Naive thymus-derived CD4-positive, alpha-beta T cell (primary cell): Measurements from ENCODE around the gene RPL22. TPM values are rescaled to one million over a fixed set of nuclear protein-coding genes. Genes with fewer than 3 reads are reported as not detected.
A peak's percentile ranks its signal among the peaks of the same experiment; 100 is the strongest.

Experiments used
- ATAC-seq: fragments of 150-1000 bp; cut with Tn5 transposase; 2 replicates; pipeline ENCODE4 v1.10.0; 2021; ENCODE audit warnings: mild to moderate bottlenecking, moderate library complexity
- CTCF ChIA-PET: fragments of 350-600 bp; sonication (Branson Sonifier 250); formaldehyde crosslinking; loops from one replicate; lab custom pipeline; 2021; ENCODE audit warnings: antibody characterized with exemption; lab: Charles Lee
- POLR2A ChIA-PET: fragments of 350-600 bp; sonication (Branson Sonifier 250); formaldehyde crosslinking; loops from one replicate; lab custom pipeline; 2021; ENCODE audit warnings: antibody characterized with exemption, inconsistent platforms; lab: Charles Lee
- DNase-seq, 9 donors: peaks; one replicate each; pipeline versions ENCODE4 v3.0.0 to v3.0.0-alpha.2; 2020 to 2022; ENCODE audit warnings: mixed read lengths in 1 of 9
- H3K27ac ChIP-seq: one replicate; pipeline ENCODE4 v1.7.0; 2013; ENCODE audit warnings: mild to moderate bottlenecking, low read depth, low read length, moderate library complexity
- H3K27me3 ChIP-seq, 2 donors: one replicate each; pipeline ENCODE4 v1.7.0; 2013; ENCODE audit warnings: low read length in 2 of 2, mild to moderate bottlenecking in 2 of 2, moderate library complexity in 2 of 2; ENCODE audit not compliant: control insufficient read depth in 2 of 2, insufficient read depth in 2 of 2
- H3K36me3 ChIP-seq, 3 experiments: 1 replicate in 2 of 3; 2 replicates in 1 of 3; pipeline ENCODE4 v1.7.0; 2013; ENCODE audit warnings: low read length in 3 of 3, mild to moderate bottlenecking in 3 of 3, moderate library complexity in 1 of 3; ENCODE audit not compliant: insufficient read depth in 3 of 3, control insufficient read depth in 2 of 3
- H3K4me1 ChIP-seq, 2 donors: one replicate each; pipeline ENCODE4 v1.7.0; 2013; ENCODE audit warnings: low read length in 2 of 2, mild to moderate bottlenecking in 2 of 2, moderate library complexity in 1 of 2; ENCODE audit not compliant: control insufficient read depth in 2 of 2, insufficient read depth in 2 of 2
- H3K4me3 ChIP-seq: 2 replicates; pipeline ENCODE4 v1.7.0; 2013; ENCODE audit warnings: mild to moderate bottlenecking, low read length
- H3K9me3 ChIP-seq, 3 experiments: 1 replicate in 2 of 3; 2 replicates in 1 of 3; pipeline ENCODE4 v1.7.0; 2013; ENCODE audit warnings: low read length in 3 of 3; ENCODE audit not compliant: control insufficient read depth in 2 of 3
- H3K27ac Mint-ChIP-seq, 9 donors: one replicate each; pipeline ENCODE4 v1.8.0; 2020 to 2022; ENCODE audit warnings: mixed read lengths in 9 of 9, mild to moderate bottlenecking in 8 of 9, moderate library complexity in 5 of 9, inconsistent platforms in 2 of 9
- H3K27me3 Mint-ChIP-seq, 5 donors: one replicate each; pipeline ENCODE4 v1.8.0; 2021 to 2022; ENCODE audit warnings: mixed read lengths in 5 of 5, mild to moderate bottlenecking in 1 of 5
- H3K36me3 Mint-ChIP-seq, 5 donors: one replicate each; pipeline ENCODE4 v1.8.0; 2020 to 2022; ENCODE audit warnings: mixed read lengths in 5 of 5, mild to moderate bottlenecking in 3 of 5, inconsistent platforms in 1 of 5
- H3K4me1 Mint-ChIP-seq, 7 donors: one replicate each; pipeline ENCODE4 v1.8.0; 2020 to 2022; ENCODE audit warnings: mixed read lengths in 7 of 7, mild to moderate bottlenecking in 3 of 7, inconsistent platforms in 1 of 7
- H3K4me3 Mint-ChIP-seq, 10 donors: one replicate each; pipeline ENCODE4 v1.8.0; 2020 to 2022; ENCODE audit warnings: mild to moderate bottlenecking in 10 of 10, mixed read lengths in 10 of 10, moderate library complexity in 6 of 10, inconsistent platforms in 2 of 10
- H3K9me3 Mint-ChIP-seq, 11 donors: one replicate each; pipeline ENCODE4 v1.8.0; 2020 to 2022; ENCODE audit warnings: mixed read lengths in 11 of 11, mild to moderate bottlenecking in 4 of 11, inconsistent platforms in 1 of 11, moderate library complexity in 1 of 11
- intact Hi-C, 2 donors: fragments of 100-400 bp; cut with micrococcal nuclease; formaldehyde crosslinking; loops; one replicate each; pipeline ENCODE4 v1.15.1; 2023
- polyA plus RNA-seq, 2 donors: library from polyadenylated mRNA; unstranded; fragments of 300-500 nt; fragmentation: Illumina TruSeq; gene quantifications; one replicate each; pipeline ENCODE4 v1.2.3, GENCODE V29; 2021
- total RNA-seq, 6 experiments: library from RNA in 5 of 6; stranded (reverse) in 5 of 6; gene quantifications; 1 replicate in 5 of 6; 2 replicates in 1 of 6; pipeline ENCODE4 v1.2.3 and lab custom pipeline; 2021 to 2026

The RPL22 gene
- total and polyA plus RNA-seq, 7 experiments from 2014 or later = 129 to 720 (median 469) TPM

- intact Hi-C loops = no loop called here
- DNase-seq (no peak), ATAC-seq (no peak)
- Histone ChIP-seq H3K4me1 (peaks cover 0 to 1% of the 10 kb centered on the region in 2 donors), H3K27ac (no peak overlapping the region), H3K9me3 (no peaks in the 10 kb centered on the region), H3K4me3 (no peak overlapping the region), H3K36me3 (no peaks in the 10 kb centered on the region), H3K27me3 (peaks cover 0 to 8% of the 10 kb centered on the region in 2 donors)
- ChIA-PET POLR2A (no interaction called here), CTCF (no interaction called here)
- H3K27me3 Mint-ChIP-seq = peaks cover 0 to 24% (median 10%) of the 10 kb centered on the region in 5 donors
- H3K36me3 Mint-ChIP-seq = peaks cover 0 to 23% (median 0%) of the 10 kb centered on the region in 5 donors
- H3K27ac Mint-ChIP-seq = no peak overlapping the region
- no peak overlapping the region for H3K4me3 Mint-ChIP-seq
- H3K4me1 Mint-ChIP-seq = peaks cover 0 to 18% (median 7%) of the 10 kb centered on the region in 7 donors
- peaks cover 0 to 3% (median 0%) of the 10 kb centered on the region in 11 donors for H3K9me3 Mint-ChIP-seq
These were observed 11.4 kb upstream of the RPL22 start for GRCh38 chr1:6210591-6211355.

- Histone ChIP-seq H3K36me3 (no peaks in the 10 kb centered on the region), H3K4me3 (no peak overlapping the region), H3K9me3 (no peaks in the 10 kb centered on the region), H3K27me3 (peaks cover 0 to 8% of the 10 kb centered on the region in 2 donors), H3K27ac (no peak overlapping the region), H3K4me1 (peaks cover 0 to 5% of the 10 kb centered on the region in 2 donors)
- H3K4me1 Mint-ChIP-seq = peaks cover 0 to 18% (median 7%) of the 10 kb centered on the region in 7 donors
- H3K27ac Mint-ChIP-seq = no peak overlapping the region
- peak overlapping the region in 8 of 10 donors; percentile 14 to 78 (median 52) for H3K4me3 Mint-ChIP-seq
- ATAC-seq = no peak
- H3K9me3 Mint-ChIP-seq = peaks cover 0 to 2% (median 0%) of the 10 kb centered on the region in 11 donors
- H3K36me3 Mint-ChIP-seq = peaks cover 0 to 23% (median 0%) of the 10 kb centered on the region in 5 donors
- intact Hi-C loops = loop anchor here (1.0 to 10.0 kb wide), 4 partner anchors 25 to 392 kb away; partner anchors contain the start of genes ICMT (in 1 of the 2) and KLHL21 (in 1 of the 2)
- CTCF ChIA-PET = no interaction called here
- no peak for DNase-seq
- H3K27me3 Mint-ChIP-seq = peaks cover 0 to 19% (median 6%) of the 10 kb centered on the region in 5 donors
- POLR2A ChIA-PET = no interaction called here
These were observed 10.5 kb upstream of the RPL22 start for GRCh38 chr1:6209661-6210580.

- H3K36me3 ChIP-seq = no peaks in the 10 kb centered on the region
- intact Hi-C loops = loop anchor here (1.0 to 10.0 kb wide), 4 partner anchors 26 to 393 kb away; partner anchors contain the start of genes ICMT (in 1 of the 2) and KLHL21 (in 1 of the 2)
- peaks cover 0 to 8% of the 10 kb centered on the region in 2 donors for H3K27me3 ChIP-seq
- no peaks in the 10 kb centered on the region for H3K9me3 ChIP-seq
- H3K27me3 Mint-ChIP-seq = peaks cover 0 to 23% (median 6%) of the 10 kb centered on the region in 5 donors
- ChIA-PET CTCF (no interaction called here), POLR2A (no interaction called here)
- H3K4me3 ChIP-seq = peak overlapping the region; percentile 27
- H3K27ac ChIP-seq = no peak overlapping the region
- peak overlapping the region in 1 of 9 donors; percentile 25 for H3K27ac Mint-ChIP-seq
- DNase-seq (peak in 2 of 9 donors; percentile 20 to 47), ATAC-seq (peak; percentile 65)
- peaks cover 0 to 2% (median 0%) of the 10 kb centered on the region in 11 donors for H3K9me3 Mint-ChIP-seq
- peaks cover 0 to 21% (median 7%) of the 10 kb centered on the region in 7 donors for H3K4me1 Mint-ChIP-seq
- peak overlapping the region in 8 of 10 donors; percentile 14 to 78 (median 56) for H3K4me3 Mint-ChIP-seq
- H3K36me3 Mint-ChIP-seq = peaks cover 0 to 21% (median 0%) of the 10 kb centered on the region in 5 donors
- peaks cover 0 to 5% of the 10 kb centered on the region in 2 donors for H3K4me1 ChIP-seq
These were observed 9.6 kb upstream of the RPL22 start for GRCh38 chr1:6208723-6209660.

- no peak for DNase-seq
- H3K36me3 Mint-ChIP-seq = peaks cover 0 to 18% (median 0%) of the 10 kb centered on the region in 5 donors
- H3K4me1 Mint-ChIP-seq = peaks cover 0 to 21% (median 7%) of the 10 kb centered on the region in 7 donors
- no peak for ATAC-seq
- intact Hi-C loops = loop anchor here (1.0 to 10.0 kb wide), 4 partner anchors 9 to 394 kb away; partner anchors contain the start of genes ICMT (in 1 of the 2), KLHL21 (in 1 of the 2) and RPL22 (in 1 of the 2)
- Histone ChIP-seq H3K27me3 (peaks cover 0 to 8% of the 10 kb centered on the region in 2 donors), H3K36me3 (no peaks in the 10 kb centered on the region), H3K27ac (no peak overlapping the region), H3K4me1 (peaks cover 0 to 5% of the 10 kb centered on the region in 2 donors), H3K4me3 (no peak overlapping the region), H3K9me3 (no peaks in the 10 kb centered on the region)
- ChIA-PET POLR2A (no interaction called here), CTCF (no interaction called here)
- peaks cover 0 to 23% (median 6%) of the 10 kb centered on the region in 5 donors for H3K27me3 Mint-ChIP-seq
- peaks cover 0 to 2% (median 0%) of the 10 kb centered on the region in 11 donors for H3K9me3 Mint-ChIP-seq
- no peak overlapping the region for H3K27ac Mint-ChIP-seq
- peak overlapping the region in 9 of 10 donors; percentile 19 to 86 (median 39) for H3K4me3 Mint-ChIP-seq
These were observed 8.5 kb upstream of the RPL22 start for GRCh38 chr1:6207921-6208320.

GRCh38 chr1:6207075-6207885 is 7.9 kb upstream of the RPL22 start:
- intact Hi-C loops = loop anchor here (1.0 to 10.0 kb wide), 3 partner anchors 8 to 395 kb away; partner anchors contain the start of genes KLHL21 (in 1 of the 2) and RPL22 (in 1 of the 2)
- no peaks in the 10 kb centered on the region for H3K9me3 Mint-ChIP-seq
- H3K36me3 ChIP-seq = no peaks in the 10 kb centered on the region
- H3K4me1 Mint-ChIP-seq = peaks cover 0 to 21% (median 7%) of the 10 kb centered on the region in 7 donors
- H3K4me3 Mint-ChIP-seq = peak overlapping the region; percentile 39 to 86 (median 77)
- CTCF ChIA-PET = interaction anchor here (1.3 kb wide), 1 partner anchor 17 kb away, joined by 4 read pairs; no protein-coding TSS in a partner anchor
- no peaks in the 10 kb centered on the region for H3K9me3 ChIP-seq
- ATAC-seq = no peak
- peaks cover 0 to 14% (median 0%) of the 10 kb centered on the region in 5 donors for H3K36me3 Mint-ChIP-seq
- peaks cover 0 to 19% (median 6%) of the 10 kb centered on the region in 5 donors for H3K27me3 Mint-ChIP-seq
- no peak overlapping the region for H3K27ac ChIP-seq
- H3K27ac Mint-ChIP-seq = no peak overlapping the region
- no peak overlapping the region for H3K4me3 ChIP-seq
- peaks cover 0 to 5% of the 10 kb centered on the region in 2 donors for H3K4me1 ChIP-seq
- peaks cover 0 to 8% of the 10 kb centered on the region in 2 donors for H3K27me3 ChIP-seq
- POLR2A ChIA-PET = no interaction called here
- no peak for DNase-seq
